HCT116 (cell line): ENCODE results near the gene ALKBH7.

Experiments used
- ELF1 ChIP-seq: IDR thresholded peaks from 2 replicates; pipeline ENCODE4 v1.6.1; 2012; ENCODE audit warnings: low read depth, borderline replicate concordance
- POLR2A ChIP-seq: IDR thresholded peaks from 2 replicates; pipeline ENCODE4 v1.7.0; 2011; ENCODE audit warnings: borderline replicate concordance; ENCODE audit not compliant: insufficient read depth, insufficient read length; ENCODE audit errors: extremely low read depth
- SIN3A ChIP-seq: IDR thresholded peaks from 2 replicates; pipeline ENCODE4 v1.6.1; 2012; ENCODE audit warnings: low read depth
- SP1 ChIP-seq: IDR thresholded peaks from 2 replicates; pipeline ENCODE4 v1.6.1; 2012; ENCODE audit warnings: low read depth
- TF ChIP-seq, protein P1 (sequence below): IDR thresholded peaks from 2 replicates; pipeline ENCODE4 v1.6.1; 2011; ENCODE audit warnings: mild to moderate bottlenecking, low read length, moderate library complexity; ENCODE audit not compliant: insufficient replicate concordance; ENCODE audit errors: extremely low read depth
- TF ChIP-seq, protein P2 (sequence below), 3 experiments: fragments of 200-600 bp in 1 of 3; sonication (generic) in 1 of 3; IDR thresholded peaks in 2 of 3; conservative IDR thresholded peaks in 1 of 3; 2 replicates each; pipeline ENCODE4 v1.5.1; 2012 to 2017; ENCODE audit warnings: low read depth in 2 of 3, low read length in 2 of 3, antibody characterized with exemption in 1 of 3, borderline replicate concordance in 1 of 3, control low read depth in 1 of 3, mild to moderate bottlenecking in 1 of 3, mixed read lengths in 1 of 3, mixed run types in 1 of 3, moderate library complexity in 1 of 3; ENCODE audit not compliant: insufficient read depth in 1 of 3

DNA sequence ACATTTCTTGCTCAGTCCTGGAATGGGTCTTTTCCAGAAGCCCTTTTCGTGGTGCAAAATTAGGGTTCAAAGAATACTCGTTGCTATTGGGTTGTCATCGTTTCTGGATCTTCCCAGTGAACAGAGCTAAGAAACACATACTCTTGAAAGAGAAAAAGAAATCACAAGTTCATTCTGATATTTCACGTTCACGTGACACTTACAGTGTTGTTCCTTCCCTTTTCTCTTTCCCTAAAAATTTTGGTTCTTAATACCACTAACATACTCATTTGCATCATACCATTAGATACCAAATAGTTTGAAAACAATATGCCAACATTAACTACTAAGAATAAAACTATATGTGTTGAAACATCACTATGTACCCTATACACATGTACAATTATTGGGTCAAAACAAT is 33.8 kb downstream of the ALKBH7 start:
- TF ChIP-seq, protein P1, sequence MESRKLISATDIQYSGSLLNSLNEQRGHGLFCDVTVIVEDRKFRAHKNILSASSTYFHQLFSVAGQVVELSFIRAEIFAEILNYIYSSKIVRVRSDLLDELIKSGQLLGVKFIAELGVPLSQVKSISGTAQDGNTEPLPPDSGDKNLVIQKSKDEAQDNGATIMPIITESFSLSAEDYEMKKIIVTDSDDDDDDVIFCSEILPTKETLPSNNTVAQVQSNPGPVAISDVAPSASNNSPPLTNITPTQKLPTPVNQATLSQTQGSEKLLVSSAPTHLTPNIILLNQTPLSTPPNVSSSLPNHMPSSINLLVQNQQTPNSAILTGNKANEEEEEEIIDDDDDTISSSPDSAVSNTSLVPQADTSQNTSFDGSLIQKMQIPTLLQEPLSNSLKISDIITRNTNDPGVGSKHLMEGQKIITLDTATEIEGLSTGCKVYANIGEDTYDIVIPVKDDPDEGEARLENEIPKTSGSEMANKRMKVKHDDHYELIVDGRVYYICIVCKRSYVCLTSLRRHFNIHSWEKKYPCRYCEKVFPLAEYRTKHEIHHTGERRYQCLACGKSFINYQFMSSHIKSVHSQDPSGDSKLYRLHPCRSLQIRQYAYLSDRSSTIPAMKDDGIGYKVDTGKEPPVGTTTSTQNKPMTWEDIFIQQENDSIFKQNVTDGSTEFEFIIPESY, result no peak
- TF ChIP-seq POLR2A, result no peak
- TF ChIP-seq ELF1, result no peak
- no peak for TF ChIP-seq SIN3A
- TF ChIP-seq, protein P2, sequence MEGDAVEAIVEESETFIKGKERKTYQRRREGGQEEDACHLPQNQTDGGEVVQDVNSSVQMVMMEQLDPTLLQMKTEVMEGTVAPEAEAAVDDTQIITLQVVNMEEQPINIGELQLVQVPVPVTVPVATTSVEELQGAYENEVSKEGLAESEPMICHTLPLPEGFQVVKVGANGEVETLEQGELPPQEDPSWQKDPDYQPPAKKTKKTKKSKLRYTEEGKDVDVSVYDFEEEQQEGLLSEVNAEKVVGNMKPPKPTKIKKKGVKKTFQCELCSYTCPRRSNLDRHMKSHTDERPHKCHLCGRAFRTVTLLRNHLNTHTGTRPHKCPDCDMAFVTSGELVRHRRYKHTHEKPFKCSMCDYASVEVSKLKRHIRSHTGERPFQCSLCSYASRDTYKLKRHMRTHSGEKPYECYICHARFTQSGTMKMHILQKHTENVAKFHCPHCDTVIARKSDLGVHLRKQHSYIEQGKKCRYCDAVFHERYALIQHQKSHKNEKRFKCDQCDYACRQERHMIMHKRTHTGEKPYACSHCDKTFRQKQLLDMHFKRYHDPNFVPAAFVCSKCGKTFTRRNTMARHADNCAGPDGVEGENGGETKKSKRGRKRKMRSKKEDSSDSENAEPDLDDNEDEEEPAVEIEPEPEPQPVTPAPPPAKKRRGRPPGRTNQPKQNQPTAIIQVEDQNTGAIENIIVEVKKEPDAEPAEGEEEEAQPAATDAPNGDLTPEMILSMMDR (IDR thresholded peaks at IDR 0.05 in 2 of 3, conservative IDR thresholded peaks at IDR 0.05 in 1 of 3; ENCODE audit: borderline replicate concordance in 1 of 3, insufficient read depth in 1 of 3, low read depth in 2 of 3, low read length in 2 of 3), result no peak
- no peak for TF ChIP-seq SP1
